Subcutaneous abdominal adipose tissue (tissue), 5 donors: Measurements from ENCODE around the gene TTF2.

Experiments used
- H3K27ac ChIP-seq: one replicate; pipeline ENCODE4 v1.7.0; 2013; ENCODE audit warnings: low read depth, mild to moderate bottlenecking, inconsistent platforms, low read length, moderate library complexity
- H3K27me3 ChIP-seq, 5 donors: one replicate each; pipeline ENCODE4 v1.7.0; 2013; ENCODE audit warnings: low read length in 5 of 5, inconsistent platforms in 1 of 5; ENCODE audit not compliant: control insufficient read depth in 5 of 5, insufficient read depth in 4 of 5
- H3K36me3 ChIP-seq, 5 donors: one replicate each; pipeline ENCODE4 v1.7.0; 2013; ENCODE audit warnings: low read length in 5 of 5; ENCODE audit not compliant: control insufficient read depth in 5 of 5, insufficient read depth in 5 of 5
- H3K4me1 ChIP-seq, 5 donors: one replicate each; pipeline ENCODE4 v1.7.0; 2013; ENCODE audit warnings: low read length in 5 of 5, mild to moderate bottlenecking in 3 of 5, moderate library complexity in 1 of 5; ENCODE audit not compliant: control insufficient read depth in 5 of 5, insufficient read depth in 5 of 5
- H3K4me3 ChIP-seq, 5 donors: one replicate each; pipeline ENCODE4 v1.7.0; 2013; ENCODE audit warnings: low read length in 5 of 5, low read depth in 1 of 5
- H3K9ac ChIP-seq, 5 donors: one replicate each; pipeline ENCODE4 v1.7.0; 2013; ENCODE audit warnings: low read length in 5 of 5, mild to moderate bottlenecking in 4 of 5, moderate library complexity in 3 of 5
- H3K9me3 ChIP-seq, 5 donors: one replicate each; pipeline ENCODE4 v1.7.0; 2013; ENCODE audit warnings: low read length in 5 of 5; ENCODE audit not compliant: control insufficient read depth in 5 of 5
- donor health status: healthy.
- donor health status: healthy.
- donor health status: healthy.
- donor health status: healthy.
- donor health status: healthy.

TTF2 gene

DNA sequence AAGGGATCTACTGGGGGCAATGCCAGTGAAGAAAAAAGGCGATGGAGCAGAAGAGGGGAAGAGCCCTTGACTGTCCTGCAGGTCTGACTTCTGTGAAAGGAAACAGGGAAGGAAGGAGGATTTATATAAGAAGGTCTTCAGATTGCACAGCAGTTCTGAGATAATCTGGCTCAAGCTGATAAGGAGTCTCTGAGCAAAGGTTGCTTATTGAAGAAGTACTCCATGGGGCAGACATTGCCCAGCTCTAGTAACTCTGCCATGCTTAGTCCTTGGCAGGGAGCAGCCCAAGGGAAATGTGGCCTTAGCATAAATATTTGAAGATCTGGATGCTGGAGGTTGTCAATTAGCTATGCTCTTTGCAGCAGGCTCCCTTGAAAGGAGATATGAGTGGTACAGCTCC is 15.9 kb upstream of the TTF2 start:
- H3K36me3 ChIP-seq: no peaks in the 10 kb centered on the region
- H3K9me3 ChIP-seq: peaks cover 0 to 5% (median 0%) of the 10 kb centered on the region in 5 donors
- no peak overlapping the region for H3K9ac ChIP-seq
- H3K4me3 ChIP-seq: no peak overlapping the region
- H3K27me3 ChIP-seq: peaks cover 0 to under 1% (median 0%) of the 10 kb centered on the region in 5 donors
- peaks cover 0 to 9% (median 0%) of the 10 kb centered on the region in 5 donors for H3K4me1 ChIP-seq
- no peak overlapping the region for H3K27ac ChIP-seq

DNA sequence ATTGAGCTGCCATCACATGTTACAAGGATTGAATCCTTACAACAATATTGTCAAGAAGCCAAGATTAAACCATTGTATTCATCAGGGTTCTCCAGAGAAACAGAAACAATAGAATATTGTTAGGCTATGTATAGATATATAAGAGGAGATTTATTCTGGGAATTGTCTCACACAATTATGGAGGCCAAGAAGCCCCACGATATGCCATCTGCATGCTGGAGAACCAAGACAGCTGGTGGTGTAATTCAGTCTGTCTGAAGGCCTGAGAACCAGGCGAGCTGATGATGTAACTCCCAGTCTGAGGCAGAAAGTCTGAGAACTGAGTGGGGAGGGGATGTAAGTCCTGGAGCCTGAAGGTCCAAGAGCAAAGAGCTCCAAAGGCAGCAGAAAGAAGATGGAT is 14.5 kb upstream of the TTF2 start:
- H3K27me3 ChIP-seq: no peaks in the 10 kb centered on the region

DNA sequence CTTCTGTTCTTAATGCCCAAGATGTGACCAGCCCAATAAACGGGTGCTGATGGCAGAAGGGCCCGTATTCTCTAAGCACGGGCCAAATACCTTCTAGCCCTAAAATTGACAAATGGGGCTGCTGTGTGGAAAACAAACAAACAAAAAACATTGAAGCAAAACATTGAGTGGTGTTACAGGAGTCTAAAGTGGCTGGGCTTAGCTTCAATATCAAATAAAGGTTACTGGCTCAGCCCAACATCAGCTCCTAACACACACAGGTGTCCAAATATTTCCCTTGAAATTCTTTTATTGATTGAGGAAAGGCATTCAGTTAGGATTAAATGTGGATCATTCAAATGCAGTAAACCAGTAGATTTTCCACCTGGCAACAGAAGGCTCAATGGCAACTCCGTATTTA is 13.3 kb upstream of the TTF2 start:
- Histone ChIP-seq H3K4me1 (peaks cover 0 to 18% (median 3%) of the 10 kb centered on the region in 5 donors), H3K36me3 (no peaks in the 10 kb centered on the region), H3K4me3 (no peak overlapping the region), H3K9me3 (peaks cover 0 to 5% (median 0%) of the 10 kb centered on the region in 5 donors), H3K9ac (no peak overlapping the region), H3K27ac (no peak overlapping the region), H3K27me3 (no peaks in the 10 kb centered on the region)

More for the DNA sequence above, 14.5 kb upstream of the TTF2 start:
- Histone ChIP-seq H3K4me1 (peaks cover 0 to 12% (median 0%) of the 10 kb centered on the region in 5 donors), H3K9me3 (peaks cover 0 to 5% (median 0%) of the 10 kb centered on the region in 5 donors), H3K4me3 (no peak overlapping the region), H3K36me3 (no peaks in the 10 kb centered on the region), H3K9ac (no peak overlapping the region), H3K27ac (no peak overlapping the region)

DNA sequence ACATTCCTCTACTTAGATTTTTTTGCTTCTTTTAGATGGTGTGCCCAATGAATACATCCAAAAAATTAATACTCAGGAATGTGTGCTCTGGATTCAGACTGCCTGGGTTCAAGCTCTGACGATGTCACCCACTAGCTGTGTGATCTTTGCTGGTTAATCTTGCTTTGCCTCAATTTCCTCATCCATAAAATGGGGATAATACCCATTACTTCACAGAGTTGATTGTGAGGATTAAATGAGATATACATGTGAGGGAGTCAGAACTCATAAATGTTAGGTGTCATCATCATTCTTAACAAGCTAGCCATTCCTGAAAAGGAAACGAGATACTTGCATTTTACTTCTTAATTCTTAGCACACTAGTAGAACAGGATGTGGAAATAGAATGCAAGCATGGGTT is 12.9 kb upstream of the TTF2 start:
- Histone ChIP-seq H3K4me1 (peaks cover 0 to 18% (median 3%) of the 10 kb centered on the region in 5 donors), H3K27ac (no peak overlapping the region), H3K9me3 (peaks cover 0 to 5% (median 0%) of the 10 kb centered on the region in 5 donors)

DNA sequence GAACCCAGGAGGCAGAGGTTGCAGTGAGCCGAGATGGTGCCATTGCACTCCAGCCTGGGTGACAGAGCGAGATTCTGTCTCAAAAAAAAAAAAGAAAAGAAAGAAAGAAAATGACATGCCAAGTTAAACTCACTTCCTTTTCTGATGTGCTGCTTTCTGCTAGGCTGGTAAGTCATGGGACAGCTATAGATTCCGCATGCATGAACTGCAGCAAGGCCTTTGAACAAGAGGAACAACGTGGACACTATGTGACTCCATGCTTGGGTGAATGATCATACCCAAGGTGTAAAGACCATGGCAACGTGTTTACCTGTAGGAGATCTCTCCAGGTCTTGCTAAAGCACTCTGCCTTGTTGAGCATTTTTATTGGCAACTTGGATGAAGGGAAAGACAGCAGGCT is 10.3 kb upstream of the TTF2 start:
- no peak overlapping the region for H3K9ac ChIP-seq
- no peaks in the 10 kb centered on the region for H3K9me3 ChIP-seq
- no peak overlapping the region for H3K4me3 ChIP-seq
- H3K4me1 ChIP-seq: peaks cover 0 to 18% (median 3%) of the 10 kb centered on the region in 5 donors
- H3K27me3 ChIP-seq: no peaks in the 10 kb centered on the region
- no peaks in the 10 kb centered on the region for H3K36me3 ChIP-seq
- H3K27ac ChIP-seq: no peak overlapping the region

More for the DNA sequence above, 12.9 kb upstream of the TTF2 start:
- no peak overlapping the region for H3K4me3 ChIP-seq
- H3K36me3 ChIP-seq: no peaks in the 10 kb centered on the region
- H3K9ac ChIP-seq: no peak overlapping the region
- no peaks in the 10 kb centered on the region for H3K27me3 ChIP-seq

- H3K9ac ChIP-seq: peak overlapping the region in 2 of 5 donors; percentile 4 to 49
- H3K36me3 ChIP-seq: no peaks in the 10 kb centered on the region
- H3K9me3 ChIP-seq: no peaks in the 10 kb centered on the region
- H3K4me3 ChIP-seq: peak overlapping the region in 4 of 5 donors; percentile 17 to 41 (median 26)
- peaks cover 0 to 18% (median 3%) of the 10 kb centered on the region in 5 donors for H3K4me1 ChIP-seq
- no peaks in the 10 kb centered on the region for H3K27me3 ChIP-seq
- no peak overlapping the region for H3K27ac ChIP-seq
Measured at GRCh38 chr1:117051224-117052064, 8.7 kb upstream of the TTF2 start.

- Histone ChIP-seq H3K4me3 (no peak overlapping the region), H3K4me1 (peaks cover 0 to 10% (median 3%) of the 10 kb centered on the region in 5 donors), H3K27ac (no peak overlapping the region), H3K9ac (no peak overlapping the region), H3K27me3 (no peaks in the 10 kb centered on the region), H3K36me3 (no peaks in the 10 kb centered on the region), H3K9me3 (no peaks in the 10 kb centered on the region)
Measured at GRCh38 chr1:117054068-117054467, 6.1 kb upstream of the TTF2 start.

DNA sequence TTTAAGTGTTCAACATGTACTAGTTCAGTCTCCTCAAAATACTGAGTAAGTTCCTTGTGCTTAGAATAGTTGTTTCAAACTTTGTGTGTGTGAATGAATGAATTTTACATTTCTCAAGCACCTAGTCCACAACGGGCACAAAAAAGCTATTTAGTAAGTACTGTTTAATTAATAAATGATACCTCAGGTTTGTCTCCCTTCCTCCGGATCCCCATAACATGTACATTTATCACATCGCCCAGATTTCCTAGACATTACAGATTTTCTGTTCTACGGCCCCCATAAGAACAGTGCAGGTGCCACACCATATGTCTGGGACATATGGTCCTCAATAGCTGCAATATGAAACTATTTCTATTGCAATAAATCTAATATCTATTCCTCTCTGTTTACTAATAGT is 1.3 kb upstream of the TTF2 start:
- H3K36me3 ChIP-seq: peaks cover 0 to 5% (median 0%) of the 10 kb centered on the region in 5 donors
- H3K9ac ChIP-seq: peak overlapping the region in 1 of 5 donors; percentile 4
- H3K27ac ChIP-seq: no peak overlapping the region
- no peaks in the 10 kb centered on the region for H3K27me3 ChIP-seq
- H3K9me3 ChIP-seq: no peaks in the 10 kb centered on the region
- H3K4me1 ChIP-seq: peaks cover 3 to 19% (median 13%) of the 10 kb centered on the region in 5 donors
- H3K4me3 ChIP-seq: no peak overlapping the region

- no peak overlapping the region for H3K27ac ChIP-seq
Measured at GRCh38 chr1:117059334-117059677, 820 bp upstream of the TTF2 start.

More at GRCh38 chr1:117059334-117059677, 820 bp upstream of the TTF2 start:
- no peaks in the 10 kb centered on the region for H3K9me3 ChIP-seq
- peak overlapping the region in 4 of 5 donors; percentile 51 to 65 (median 60) for H3K9ac ChIP-seq
- peaks cover 0 to 5% (median 0%) of the 10 kb centered on the region in 5 donors for H3K36me3 ChIP-seq
- peaks cover 3 to 19% (median 13%) of the 10 kb centered on the region in 5 donors for H3K4me1 ChIP-seq
- no peaks in the 10 kb centered on the region for H3K27me3 ChIP-seq
- peak overlapping the region; percentile 87 to 97 (median 92) for H3K4me3 ChIP-seq
